K562 (cell line): ENCODE measurements around the gene NDOR1. TPM values are rescaled to one million over a fixed set of nuclear protein-coding genes. Genes with fewer than 3 reads are reported as not detected.

Source experiments
- ATAC-seq: fragments of 200-7000 bp; cut with Tn5 transposase; 3 replicates; pipeline ENCODE4 v1.9.1; 2020; ENCODE audit warnings: moderate library complexity
- BruUV-seq: library from RNA; stranded (reverse); fragments of 400-500 nt; replicated peaks from 2 replicates; lab custom pipeline; 2021; lab: Mats Ljungman, UMichigan
- CTCF ChIA-PET: fragments of 300-600 bp; formaldehyde crosslinking; extraction: SDS; loops from one replicate; lab custom pipeline; 2021; ENCODE audit warnings: low intra/inter-chr PET ratio; lab: Yijun Ruan, JAX
- POLR2A ChIA-PET: fragments of 300-600, 350-650 bp; sonication (Branson Sonifier 250); formaldehyde crosslinking; extraction: SDS; loops from one replicate; lab custom pipeline; 2021; ENCODE audit warnings: antibody characterized with exemption, inconsistent platforms; lab: Yijun Ruan, JAX
- DNase-seq, 4 experiments: peaks; one replicate each; pipeline versions ENCODE4 v3.0.0 to v3.0.0-alpha.2; 2011 to 2018; ENCODE audit warnings: low spot score in 3 of 4, mixed read lengths in 3 of 4; ENCODE audit errors: extremely low read depth in 1 of 4
- FAIRE-seq: peaks from 2 replicates; lab custom pipeline; 2011; peaks lifted over from hg19 to GRCh38; lab: Jason Lieb, UNC
- H2AFZ ChIP-seq: 2 replicates; pipeline ENCODE4 v1.6.0; 2011; ENCODE audit warnings: low read depth, low read length, control low read depth, inconsistent platforms
- H3K27ac ChIP-seq: fragments of 200-600 bp; 3 replicates; pipeline ENCODE4 v1.8.0; 2011; ENCODE audit warnings: low read depth, mild to moderate bottlenecking, control low read depth, inconsistent platforms, low read length, moderate library complexity, mixed read lengths; ENCODE audit errors: extremely low read depth
- H3K27me3 ChIP-seq, 2 experiments: fragments of 300-600 bp in 1 of 2; 2 replicates in 1 of 2; 3 replicates in 1 of 2; pipeline versions ENCODE4 v1.6.0 to v1.8.0; 2011; ENCODE audit warnings: inconsistent platforms in 2 of 2, low read length in 2 of 2, mild to moderate bottlenecking in 1 of 2, mixed read lengths in 1 of 2, moderate library complexity in 1 of 2; ENCODE audit not compliant: control insufficient read depth in 2 of 2, insufficient read depth in 2 of 2
- H3K36me3 ChIP-seq: fragments of 300-600 bp; 3 replicates; pipeline ENCODE4 v1.8.0; 2011; ENCODE audit warnings: mild to moderate bottlenecking, low read length, inconsistent platforms; ENCODE audit not compliant: control insufficient read depth, insufficient read depth
- H3K4me1 ChIP-seq, 2 experiments: fragments of 200-600 bp in 1 of 2; replicated peaks in 1 of 2; 2 replicates in 1 of 2; 3 replicates in 1 of 2; pipeline versions ENCODE4 v1.5.1 to v1.8.0; 2011; ENCODE audit warnings: inconsistent platforms in 2 of 2, low read length in 2 of 2, mild to moderate bottlenecking in 1 of 2, mixed read lengths in 1 of 2, moderate library complexity in 1 of 2; ENCODE audit not compliant: control insufficient read depth in 2 of 2, insufficient read depth in 2 of 2
- H3K4me2 ChIP-seq: 2 replicates; pipeline ENCODE4 v1.6.1; 2011; ENCODE audit warnings: low read length, control low read depth, inconsistent platforms, mixed read lengths; ENCODE audit not compliant: insufficient read depth
- H3K4me3 ChIP-seq: fragments of 200-600 bp; sonication (generic), shearing (Covaris generic); 2 replicates; pipeline ENCODE4 v1.5.1; 2016; ENCODE audit warnings: control low read depth, inconsistent platforms
- H3K79me2 ChIP-seq: fragments of 200-600 bp; 3 replicates; pipeline ENCODE4 v1.8.0; 2011; ENCODE audit warnings: low read length, inconsistent platforms; ENCODE audit not compliant: control insufficient read depth, insufficient read depth
- H3K9ac ChIP-seq, 2 experiments: 2 replicates each; pipeline versions ENCODE4 v1.6.0 to v1.6.1; 2011; ENCODE audit warnings: low read depth in 2 of 2, low read length in 2 of 2, control low read depth in 1 of 2, inconsistent platforms in 1 of 2, mild to moderate bottlenecking in 1 of 2, mixed read lengths in 1 of 2; ENCODE audit not compliant: insufficient read depth in 1 of 2
- H3K9me1 ChIP-seq: one replicate; pipeline ENCODE4 v1.6.0; 2011; ENCODE audit warnings: inconsistent platforms, mild to moderate bottlenecking, low read length, moderate library complexity; ENCODE audit not compliant: control insufficient read depth, insufficient read depth
- H3K9me3 ChIP-seq: replicated peaks from 2 replicates; pipeline ENCODE4 v1.5.1; 2011; ENCODE audit warnings: low read depth, low read length, inconsistent platforms; ENCODE audit not compliant: control insufficient read depth, insufficient read depth
- H4K20me1 ChIP-seq: replicated peaks from 2 replicates; pipeline ENCODE4 v1.6.1; 2011; ENCODE audit warnings: low read length, inconsistent platforms, mixed read lengths; ENCODE audit not compliant: control insufficient read depth, insufficient read depth
- HNRNPK ChIP-seq: fragments of 200-400 bp; formaldehyde crosslinking; IDR thresholded peaks from one replicate; pipeline ENCODE4 v1.6.1; 2018; ENCODE audit warnings: mild to moderate bottlenecking, low read depth, low read length; ENCODE audit not compliant: poor library complexity, severe bottlenecking
- NELFE ChIP-seq: IDR thresholded peaks from 2 replicates; pipeline ENCODE4 v1.6.1; 2011; ENCODE audit warnings: mild to moderate bottlenecking; ENCODE audit not compliant: insufficient read depth, insufficient read length
- POLR2G ChIP-seq: fragments of 200-400 bp; formaldehyde crosslinking; IDR thresholded peaks from 2 replicates; pipeline ENCODE4 v1.6.1; 2017; ENCODE audit warnings: low read depth, mild to moderate bottlenecking, antibody characterized with exemption, low read length, moderate library complexity
- TEAD1 ChIP-seq, 2 experiments: fragments of 450-650 bp in 1 of 2; sonication (generic) in 1 of 2; formaldehyde crosslinking; IDR thresholded peaks; 2 replicates each; pipeline versions ENCODE4 v1.4.0 to v1.8.0; 2020 to 2022; ENCODE audit warnings: mild to moderate bottlenecking in 2 of 2, missing genetic modification reagents in 1 of 2
- WGBS: fragments of 100-300 bp; shearing (Covaris generic); methylation state at CpG from one replicate; pipeline ENCODE4 v1.1.6; 2016; ENCODE audit warnings: low coverage, mixed read lengths; ENCODE audit not compliant: insufficient coverage; ENCODE audit errors: missing lambda C conversion rate; 5-methylcytosine and 5-hydroxymethylcytosine counted together
- in situ Hi-C: fragments of 300-500 bp; cut with MboI; formaldehyde crosslinking; loops from 4 replicates; pipeline ENCODE4 v1.15.0; 2018; ENCODE audit warnings: inconsistent platforms, mixed read lengths
- intact Hi-C: fragments of 100-400 bp; cut with micrococcal nuclease; formaldehyde crosslinking; loops from 2 replicates; pipeline ENCODE4 v1.14.2; 2022
- polyA plus RNA-seq, 8 experiments: library from polyadenylated mRNA; depleted of rRNA in 4 of 8; stranded (reverse) in 5 of 8; unstranded in 3 of 8; fragments of >200 nt; fragmentation: Nextera tagmentation in 2 of 8; fragmentation: Illumina TruSeq in 1 of 8; extraction: Ambion mirVana in 2 of 8; extraction: Trizol in 1 of 8; gene quantifications; 2 replicates each; pipeline versions ENCODE4 v1.2.1 to v1.2.3, GENCODE V29; 2011 to 2014; ENCODE audit warnings: inconsistent platforms in 1 of 8, missing spikeins in 1 of 8
- total RNA-seq, 7 experiments: library from RNA; depleted of rRNA in 6 of 7; stranded (reverse); fragments of >200 nt in 6 of 7; fragmentation: Illumina TruSeq in 2 of 7; extraction: Trizol in 2 of 7; gene quantifications; 2 replicates each; pipeline versions ENCODE4 v1.2.1 to v1.2.3, GENCODE V29; 2011 to 2021; ENCODE audit warnings: low replicate concordance in 1 of 7

The NDOR1 gene
- total and polyA plus RNA-seq, 9 of the 15 experiments (the other 6 are each of a cell fraction or from before 2014, with no cell fraction given) = 0.06 to 36.9 (median 6.9) TPM

DNA sequence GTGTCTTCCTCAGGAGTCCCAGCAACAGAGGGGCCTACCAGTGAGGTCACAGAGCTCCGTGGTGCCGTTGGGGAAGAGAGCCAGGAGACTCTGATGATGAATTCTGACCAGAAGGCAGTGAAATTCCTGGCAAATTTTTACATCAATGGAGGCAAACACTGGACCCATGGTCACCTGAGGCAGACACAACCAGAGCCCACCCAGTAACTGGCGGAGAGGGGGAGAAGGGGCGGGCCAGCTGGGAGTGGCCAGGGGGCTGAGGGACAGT lies 45.6 kb downstream of the NDOR1 start, which contains the start of gene STPG3:
Gene STPG3 (plus strand): TSS at position 93 of the 268 bp plus-strand sequence. CDS start 1 bp downstream, at position 94.
- DNase-seq (no peak), ATAC-seq (no peak), FAIRE-seq (no peak)
- Histone ChIP-seq H3K9me3 (no peaks in the 10 kb centered on the region), H3K4me3 (no peak within 1 kb of the TSS), H3K27ac (no peak within 1 kb of the TSS), H3K4me2 (no peak within 1 kb of the TSS), H3K36me3 (peaks cover 1% of the 10 kb centered on the region; the same call in 1 of the 3 replicates), H3K9ac (peak within 1 kb of the TSS in 1 of 2 experiments; percentile 85; a peak in 2 of 4 replicates), H3K79me2 (peaks cover 22% of the 10 kb centered on the region), H3K27me3 (no peaks in the 10 kb centered on the region), H2AFZ (no peak within 1 kb of the TSS), H3K9me1 (no peaks in the 10 kb centered on the region), H3K4me1 (peaks cover 9 to 73% of the 10 kb centered on the region in 2 experiments), H4K20me1 (no peaks in the 10 kb centered on the region; the same call in 1 of the 2 replicates)
- ChIA-PET CTCF (no interaction called here), POLR2A (interaction anchor here (8.3 kb wide), 1 partner anchor 8 kb away, joined by 221 read pairs; the partner anchor contains the start of gene TUBB4B)
- intact Hi-C loops (no loop called here), in situ Hi-C loops (no loop called here)
- 68% methylated on average over 4 of the region's 4 CpGs for WGBS
- no TSS peak for BruUV-seq
- TF ChIP-seq NELFE (no peak), TEAD1 (CRISPR knock-in tag; IDR thresholded peaks at IDR 0.05) (no peak)

DNA sequence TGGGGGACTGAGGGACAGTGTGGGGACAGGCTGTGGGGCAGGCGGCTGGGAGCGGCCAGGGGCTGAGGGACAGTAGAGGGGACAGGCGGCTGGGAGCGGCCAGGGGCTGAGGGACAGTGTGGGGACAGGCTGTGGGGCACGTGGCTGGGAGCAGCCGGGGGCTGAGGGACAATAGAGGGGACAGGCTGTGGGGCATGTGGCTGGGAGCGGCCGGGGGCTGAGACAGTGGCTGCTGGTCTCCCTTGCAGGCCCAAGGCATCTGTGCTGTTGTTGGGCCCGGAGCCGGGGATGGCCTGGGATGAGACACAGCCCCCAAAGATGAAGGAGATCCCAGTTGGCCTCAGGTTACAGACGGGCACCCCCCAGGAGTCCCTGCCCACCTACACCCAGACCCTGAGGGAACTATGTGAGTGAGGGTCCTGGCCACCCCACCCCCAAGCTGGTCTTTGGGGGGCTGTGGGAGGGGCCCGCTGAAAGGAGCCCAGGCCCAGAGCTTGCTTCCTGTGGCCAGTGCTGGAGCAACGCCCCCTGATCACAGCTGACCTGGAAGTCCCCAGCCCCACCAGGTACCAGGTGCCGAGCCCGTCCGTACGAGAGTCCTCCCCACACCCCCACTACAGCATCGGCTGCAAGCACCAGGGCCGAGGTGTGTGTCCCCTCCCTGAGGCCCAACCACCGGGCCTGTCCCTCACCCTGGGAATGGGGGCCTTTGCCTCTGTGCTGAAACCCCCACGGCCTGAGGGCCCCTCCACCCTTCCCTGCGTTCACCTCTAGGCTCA lies 46.2 kb downstream of the NDOR1 start:
- no peak for FAIRE-seq
- in situ Hi-C loops = no loop called here
- peaks cover 27% of the 10 kb centered on the region for H3K79me2 ChIP-seq
- CTCF ChIA-PET = no interaction called here
- WGBS = 78% methylated on average over 13 of the region's 22 CpGs
- no peak for ATAC-seq
- no peaks in the 10 kb centered on the region for H3K27me3 ChIP-seq
- no peaks in the 10 kb centered on the region for H3K9me3 ChIP-seq
- H3K36me3 ChIP-seq = peaks cover 7% of the 10 kb centered on the region
- no peak for DNase-seq
- H3K4me1 ChIP-seq = peaks cover 13 to 74% of the 10 kb centered on the region in 2 experiments
- H3K4me2 ChIP-seq = no peak overlapping the region
- 0 out of 2 replicates have a peak, but pooled peaks have one; percentile 35 for TF ChIP-seq POLR2G
- no peak for TF ChIP-seq HNRNPK
- H3K9ac ChIP-seq = peak overlapping the region in 1 of 2 experiments; percentile 65; a peak in 2 of 4 replicates
- H4K20me1 ChIP-seq = no peaks in the 10 kb centered on the region; the same call in 1 of the 2 replicates
- intact Hi-C loops = no loop called here
- H2AFZ ChIP-seq = no peak overlapping the region
- H3K4me3 ChIP-seq = no peak overlapping the region
- BruUV-seq = no TSS peak
- H3K9me1 ChIP-seq = no peaks in the 10 kb centered on the region
- H3K27ac ChIP-seq = no peak overlapping the region
- POLR2A ChIA-PET = interaction anchor here (8.3 kb wide), 1 partner anchor 9 kb away, joined by 221 read pairs; the partner anchor contains the start of gene TUBB4B
